Testis (tissue), 2 donors: Measurements from ENCODE around the gene VASH2.

Experiments
- CTCF ChIP-seq, 3 experiments: fragments of 450-650 bp in 2 of 3; fragments of 200-600 bp in 1 of 3; sonication (generic) in 1 of 3; IDR thresholded peaks; one replicate each; pipeline ENCODE4 v1.5.1; 2016 to 2019; ENCODE audit warnings: antibody characterized with exemption in 3 of 3, mild to moderate bottlenecking in 2 of 3, moderate library complexity in 1 of 3
- POLR2A ChIP-seq: fragments of 450-650 bp; IDR thresholded peaks from one replicate; pipeline ENCODE4 v1.6.1; 2017; ENCODE audit warnings: antibody characterized with exemption, mild to moderate bottlenecking, moderate library complexity

GRCh38 chr1:212933815-212934471, 16.4 kb upstream of the VASH2 start:
- TF ChIP-seq POLR2A (no peak), CTCF (IDR thresholded peaks at IDR 0.05) (no peak)
